Thoracic aorta (tissue), 2 donors: ENCODE data around the gene PAMR1. TPM values are rescaled to one million over a fixed set of nuclear protein-coding genes. Genes with fewer than 3 reads are reported as not detected.

Experiments used
- ATAC-seq: fragments of 150-250 bp; one replicate; pipeline ENCODE4 v1.8.0; 2017; ENCODE audit warnings: low read depth; ENCODE audit not compliant: insufficient number of reproducible peaks, low FRiP score
- DNase-seq: peaks from one replicate; pipeline ENCODE4 v3.0.0-alpha.2; 2020; ENCODE audit warnings: low spot score
- H3K27ac ChIP-seq, 2 donors: fragments of 200-600 bp; sonication (generic); 1 replicate in 1 of 2; 2 replicates in 1 of 2; pipeline ENCODE4 v1.5.1; 2016; ENCODE audit warnings: mild to moderate bottlenecking in 2 of 2, moderate library complexity in 2 of 2
- H3K27me3 ChIP-seq: fragments of 200-600 bp; sonication (generic); replicated peaks from 2 replicates; pipeline ENCODE4 v1.6.0; 2016; ENCODE audit warnings: mild to moderate bottlenecking; ENCODE audit not compliant: insufficient read depth
- H3K36me3 ChIP-seq: fragments of 200-600 bp; sonication (generic); one replicate; pipeline ENCODE4 v1.5.1; 2016
- H3K4me1 ChIP-seq, 2 donors: fragments of 200-600 bp; sonication (generic); 1 replicate in 1 of 2; 2 replicates in 1 of 2; pipeline versions ENCODE4 v1.5.1 to v1.6.0; 2016; ENCODE audit warnings: low read depth in 2 of 2, mild to moderate bottlenecking in 1 of 2; ENCODE audit not compliant: control insufficient read depth in 1 of 2
- H3K4me3 ChIP-seq: fragments of 200-600 bp; sonication (generic); 2 replicates; pipeline ENCODE4 v1.5.1; 2016; ENCODE audit warnings: mild to moderate bottlenecking
- H3K9me3 ChIP-seq: fragments of 200-600 bp; sonication (generic); 2 replicates; pipeline ENCODE4 v1.5.1; 2016
- CTCF ChIP-seq: fragments of 200-600 bp; sonication (generic); IDR thresholded peaks from one replicate; pipeline ENCODE4 v1.5.1; 2019; ENCODE audit warnings: antibody characterized with exemption
- total RNA-seq, 2 donors: library from RNA; depleted of rRNA; stranded (reverse); fragments of >200 nt; gene quantifications; one replicate each; pipeline versions ENCODE4 v1.1.0 to v1.2.3, GENCODE V29; 2016

The PAMR1 gene
- total RNA-seq, 2 donors from 2014 or later, result 4.3 TPM; not detected in 1

- H3K9me3 ChIP-seq, result no peaks in the 10 kb centered on the region
- no peak overlapping the region for H3K4me3 ChIP-seq
- H3K4me1 ChIP-seq, result no peaks in the 10 kb centered on the region
- ATAC-seq (no peak), DNase-seq (no peak)
- no peak overlapping the region for H3K27ac ChIP-seq
- H3K36me3 ChIP-seq, result no peaks in the 10 kb centered on the region
- H3K27me3 ChIP-seq, result no peaks in the 10 kb centered on the region
- no peak for TF ChIP-seq CTCF
Observed at GRCh38 chr11:35517481-35517880, 7.9 kb downstream of the PAMR1 start.

- Histone ChIP-seq H3K27me3 (no peaks in the 10 kb centered on the region), H3K27ac (no peak overlapping the region), H3K36me3 (no peaks in the 10 kb centered on the region), H3K4me3 (no peak overlapping the region), H3K9me3 (no peaks in the 10 kb centered on the region), H3K4me1 (no peaks in the 10 kb centered on the region)
- no peak for TF ChIP-seq CTCF
- no peak for ATAC-seq
- DNase-seq, result no peak
Observed at GRCh38 chr11:35516403-35516802, 9.0 kb downstream of the PAMR1 start.

GRCh38 chr11:35515224-35515623, 10.2 kb downstream of the PAMR1 start:
- Histone ChIP-seq H3K4me1 (no peaks in the 10 kb centered on the region), H3K27ac (no peak overlapping the region), H3K4me3 (no peak overlapping the region), H3K36me3 (no peaks in the 10 kb centered on the region), H3K27me3 (no peaks in the 10 kb centered on the region), H3K9me3 (no peaks in the 10 kb centered on the region)
- DNase-seq (no peak), ATAC-seq (no peak)
- no peak for TF ChIP-seq CTCF

- no peak overlapping the region for H3K4me3 ChIP-seq
- no peaks in the 10 kb centered on the region for H3K4me1 ChIP-seq
- no peak for ATAC-seq
- H3K36me3 ChIP-seq, result no peaks in the 10 kb centered on the region
- no peaks in the 10 kb centered on the region for H3K9me3 ChIP-seq
- no peak overlapping the region for H3K27ac ChIP-seq
- DNase-seq, result no peak
- H3K27me3 ChIP-seq, result no peaks in the 10 kb centered on the region
- no peak for TF ChIP-seq CTCF
Observed at GRCh38 chr11:35514481-35514880, 10.9 kb downstream of the PAMR1 start.

- no peak overlapping the region for H3K4me3 ChIP-seq
- no peaks in the 10 kb centered on the region for H3K9me3 ChIP-seq
- ATAC-seq, result no peak
- no peaks in the 10 kb centered on the region for H3K36me3 ChIP-seq
- no peak overlapping the region for H3K27ac ChIP-seq
- DNase-seq, result no peak
- no peaks in the 10 kb centered on the region for H3K4me1 ChIP-seq
- TF ChIP-seq CTCF, result no peak
- no peaks in the 10 kb centered on the region for H3K27me3 ChIP-seq
Observed at GRCh38 chr11:35511666-35512065, 13.8 kb downstream of the PAMR1 start.
